NK-92 (cell line): ENCODE data around the gene TBK1.
"Not testable (repeated sequence)": the region's sequence is repeated elsewhere in the genome, so short reads cannot be mapped to it uniquely, and the experiment has no call there.

ENCODE experiments used
- DNase-seq: peaks from one replicate; lab custom pipeline; 2025; ENCODE audit not compliant: unreplicated experiment; lab: John Stamatoyannopoulos, UW

Gene TBK1

GRCh38 chr12:64494998-64495729 is 43.2 kb downstream of the TBK1 start:
- no peak for DNase-seq

- DNase-seq, result no peak
Observed at GRCh38 chr12:64496839-64497400, 45.0 kb downstream of the TBK1 start.

GRCh38 chr12:64497484-64497883 is 45.6 kb downstream of the TBK1 start:
- no peak for DNase-seq

GRCh38 chr12:64497903-64498302 is 46.0 kb downstream of the TBK1 start:
- no peak for DNase-seq

- DNase-seq, result no peak
Observed at GRCh38 chr12:64500394-64500793, 48.5 kb downstream of the TBK1 start.

DNA sequence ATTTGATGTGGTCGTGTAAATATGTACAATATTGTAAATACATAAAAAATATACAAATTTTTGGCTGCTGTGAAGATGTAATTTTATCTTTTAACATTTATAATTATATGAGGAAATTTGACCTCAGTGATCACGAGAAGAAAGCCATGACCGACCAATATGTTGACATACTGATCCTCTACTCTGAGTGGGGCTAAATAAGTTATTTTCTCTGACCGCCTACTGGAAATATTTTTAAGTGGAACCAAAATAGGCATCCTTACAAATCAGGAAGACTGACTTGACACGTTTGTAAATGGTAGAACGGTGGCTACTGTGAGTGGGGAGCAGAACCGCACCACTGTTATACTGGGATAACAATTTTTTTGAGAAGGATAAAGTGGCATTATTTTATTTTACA is 49.6 kb downstream of the TBK1 start:
- no peak for DNase-seq

GRCh38 chr12:64506955-64507354 is 55.0 kb downstream of the TBK1 start:
- no peak for DNase-seq

DNA sequence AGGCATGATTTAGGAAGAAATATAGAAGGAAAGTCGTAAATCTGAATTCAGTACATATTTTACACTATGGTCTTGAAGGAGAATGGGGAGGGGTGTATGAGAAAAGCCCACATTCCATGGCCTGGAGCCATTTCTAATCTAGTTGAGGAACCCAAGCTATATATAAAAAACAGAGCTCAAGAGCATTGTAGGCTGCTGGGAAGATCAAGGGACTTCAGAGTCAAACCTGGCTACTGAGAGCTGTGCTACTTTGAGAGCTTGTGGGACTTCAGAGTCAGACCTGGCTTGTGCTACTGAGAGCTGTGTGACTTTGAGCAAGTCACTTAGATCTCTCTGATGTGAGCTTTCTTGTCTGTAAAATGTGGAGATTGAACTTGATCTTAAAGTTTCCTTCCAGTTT is 58.7 kb downstream of the TBK1 start:
- DNase-seq, result no peak

GRCh38 chr12:64518396-64518795 is 66.5 kb downstream of the TBK1 start:
- no peak for DNase-seq

DNA sequence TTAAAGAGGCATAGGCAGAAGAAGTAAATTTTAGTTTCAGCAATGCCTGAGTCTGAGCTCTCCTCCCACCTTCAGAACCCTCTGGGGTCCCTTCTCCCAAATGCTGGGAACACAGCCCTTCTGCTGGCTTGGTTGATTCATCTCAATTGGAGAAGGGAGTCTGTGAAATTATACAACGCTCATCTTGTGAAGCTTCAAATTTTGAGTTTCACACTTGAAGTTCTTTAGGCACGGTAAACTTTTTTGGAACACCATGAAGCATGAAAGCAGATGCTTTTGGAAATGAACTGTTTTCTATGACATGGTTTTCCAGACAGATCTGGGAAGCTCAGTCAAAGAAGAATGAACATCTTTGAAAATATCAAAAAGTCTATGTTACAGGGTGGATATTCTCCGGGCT is 69.9 kb downstream of the TBK1 start:
- no peak for DNase-seq

DNA sequence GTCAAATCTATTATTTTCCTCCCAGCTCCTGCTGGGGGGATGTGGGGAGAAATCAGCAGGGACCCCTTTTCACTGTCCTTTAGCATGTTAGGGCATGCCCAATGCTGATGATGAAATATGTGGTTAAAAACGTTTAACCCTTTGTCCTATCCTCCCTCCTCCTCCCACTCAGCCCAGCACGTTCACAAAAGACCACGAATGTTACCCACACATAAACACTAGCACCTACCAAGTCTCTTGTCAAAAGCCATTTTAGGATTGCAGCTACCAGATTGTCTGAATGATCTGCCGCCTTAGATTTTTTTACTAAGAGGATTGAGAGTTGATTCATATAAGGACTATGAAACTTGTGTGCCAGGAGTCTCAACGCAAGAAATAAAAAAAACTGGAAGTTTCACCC is 70.4 kb downstream of the TBK1 start:
- no peak for DNase-seq

- no peak for DNase-seq
Observed at GRCh38 chr12:64522807-64523206, 70.9 kb downstream of the TBK1 start.

- DNase-seq, result not testable (repeated sequence)
Observed at GRCh38 chr12:64523565-64524444, 71.9 kb downstream of the TBK1 start.

- no peak for DNase-seq
Observed at GRCh38 chr12:64525461-64526160, 73.7 kb downstream of the TBK1 start.

GRCh38 chr12:64526859-64527258 is 74.9 kb downstream of the TBK1 start:
- DNase-seq, result no peak

GRCh38 chr12:64528616-64529015 is 76.7 kb downstream of the TBK1 start:
- DNase-seq, result no peak

DNA sequence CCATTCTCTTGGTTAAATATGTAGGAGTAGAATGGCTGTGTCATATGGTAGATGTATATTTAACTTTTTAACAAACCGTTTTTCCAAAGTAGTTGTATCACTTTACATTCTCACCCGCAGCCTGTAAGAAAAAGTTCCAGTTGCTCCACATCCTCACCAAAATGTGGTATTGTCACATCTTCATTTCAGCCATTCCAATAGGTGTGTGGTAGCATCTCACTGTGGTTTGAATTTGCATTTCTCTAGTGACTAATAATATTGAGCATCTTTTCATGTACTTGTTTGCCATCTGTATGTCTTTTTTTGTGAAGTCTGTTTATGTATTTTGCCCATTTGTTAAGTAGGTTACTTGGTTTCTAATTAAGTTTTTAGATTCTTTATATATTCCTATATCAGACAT is 78.6 kb downstream of the TBK1 start:
- DNase-seq, result no peak

DNA sequence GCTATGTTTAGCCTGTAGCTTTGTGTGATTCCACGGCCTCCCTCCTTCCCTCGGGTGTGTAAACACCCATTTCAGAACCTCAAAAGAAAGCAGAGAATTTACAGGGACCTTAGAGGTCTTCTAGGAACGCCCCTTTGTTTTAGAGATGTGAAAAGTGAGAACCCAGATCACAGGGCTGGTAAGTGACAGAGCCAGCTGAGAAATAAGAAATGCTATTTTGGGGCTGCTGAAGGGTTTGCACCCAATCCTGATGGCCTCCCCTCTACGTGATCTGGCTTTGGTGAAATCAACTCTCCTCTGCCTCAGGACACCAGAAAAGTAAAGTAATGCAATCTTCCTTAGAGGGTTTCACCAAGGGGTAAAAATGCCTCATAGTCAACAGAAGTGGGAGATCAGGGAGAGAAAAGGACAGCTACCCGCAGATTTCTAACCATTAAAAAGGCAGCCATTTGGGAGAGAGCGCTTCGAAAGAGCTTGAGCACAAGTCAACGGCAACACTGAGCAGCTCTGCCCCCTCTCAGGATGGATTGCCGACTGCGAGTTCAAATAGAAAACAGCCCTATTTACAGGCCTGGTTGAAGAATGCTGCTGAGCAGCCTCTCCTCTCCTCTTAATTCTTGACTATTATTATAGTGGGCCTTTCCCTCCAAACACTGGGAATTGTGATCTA is 79.9 kb downstream of the TBK1 start:
- no peak for DNase-seq

DNA sequence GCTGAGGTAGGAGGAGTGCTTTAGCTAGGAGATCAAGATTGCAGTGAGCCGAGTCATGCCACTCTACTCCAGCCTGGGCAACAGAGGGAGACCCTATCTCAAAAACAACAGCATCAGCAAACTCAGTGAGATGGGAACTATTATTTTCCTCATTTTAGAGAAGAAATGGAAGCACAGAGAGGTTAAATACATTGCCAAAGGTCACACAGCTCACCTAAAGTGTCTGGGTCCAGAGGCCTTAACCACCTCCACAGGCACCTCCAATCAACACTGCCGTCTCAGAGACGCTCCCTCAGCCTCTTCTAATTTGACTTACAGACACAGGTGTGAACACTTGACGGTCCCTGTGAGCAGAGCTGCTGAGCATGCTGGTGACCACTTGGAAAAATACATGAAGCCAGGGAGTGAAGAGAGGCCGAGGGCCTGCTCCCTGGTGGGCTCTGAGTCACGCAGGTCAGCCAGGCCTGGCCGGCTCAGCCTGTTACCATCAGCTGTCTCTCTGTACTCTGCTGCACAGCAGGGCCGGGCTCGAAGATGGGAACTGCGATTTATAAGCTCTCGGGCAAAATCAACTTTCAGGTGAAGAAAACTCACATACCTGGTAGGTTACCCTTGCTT is 80.9 kb downstream of the TBK1 start:
- no peak for DNase-seq

- no peak for DNase-seq
Observed at GRCh38 chr12:64534672-64535199, 82.8 kb downstream of the TBK1 start.
